Stimulated activated CD8-positive, alpha-beta memory T cell treated with anti-CD3 and anti-CD28 coated beads, Interleukin-4, amount 100 ng/mL, for 4 hours (primary cell): ENCODE data around the gene KCNH2.

Experiments used
- DNase-seq, 2 donors: peaks; one replicate each; pipeline ENCODE4 v3.0.0-alpha.2; 2020; ENCODE audit warnings: low read depth in 2 of 2, low spot score in 1 of 2

KCNH2 gene

DNA sequence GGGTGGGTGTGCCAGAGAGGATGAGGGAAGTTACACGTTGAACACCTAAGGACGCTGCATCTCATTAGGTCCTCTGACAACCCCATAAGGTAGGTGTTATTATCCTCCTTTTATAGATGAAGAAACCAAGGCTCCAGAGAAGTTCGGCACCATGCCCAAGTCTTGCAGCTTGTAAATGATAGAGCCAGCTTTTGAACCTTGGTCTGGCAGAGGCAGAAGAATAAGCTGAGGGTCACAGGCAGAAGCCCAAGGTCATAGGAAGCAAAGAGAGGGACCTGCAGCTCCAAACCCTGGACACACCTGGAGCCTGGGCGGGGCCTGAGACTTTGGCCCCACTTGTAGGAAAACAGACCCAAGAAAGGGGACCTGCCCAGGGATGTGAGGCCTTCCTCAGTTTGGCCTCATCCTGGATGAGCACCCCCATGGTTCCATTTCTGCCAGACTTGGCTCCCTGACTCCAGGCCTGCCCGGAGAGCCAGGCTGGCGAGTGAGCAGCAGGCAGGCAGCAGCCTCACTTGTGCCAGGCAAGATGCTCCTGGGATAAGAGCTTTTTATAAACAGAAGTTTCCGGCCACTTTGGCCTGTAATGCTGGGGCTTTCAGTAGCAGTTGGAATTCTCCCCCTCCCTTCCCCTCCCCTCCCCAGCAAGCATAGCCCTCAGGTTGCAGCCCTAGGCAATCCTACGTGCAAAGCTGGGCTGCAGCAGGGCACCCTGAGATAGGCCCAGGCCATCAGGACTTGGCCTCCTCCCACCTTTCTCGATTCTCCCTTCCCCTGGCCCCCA lies 2.4 kb downstream of the KCNH2 start:
- DNase-seq, result no peak

- peak; percentile 65 to 70 for DNase-seq
Measured at GRCh38 chr7:150974468-150975391, 3.4 kb downstream of the KCNH2 start.

DNA sequence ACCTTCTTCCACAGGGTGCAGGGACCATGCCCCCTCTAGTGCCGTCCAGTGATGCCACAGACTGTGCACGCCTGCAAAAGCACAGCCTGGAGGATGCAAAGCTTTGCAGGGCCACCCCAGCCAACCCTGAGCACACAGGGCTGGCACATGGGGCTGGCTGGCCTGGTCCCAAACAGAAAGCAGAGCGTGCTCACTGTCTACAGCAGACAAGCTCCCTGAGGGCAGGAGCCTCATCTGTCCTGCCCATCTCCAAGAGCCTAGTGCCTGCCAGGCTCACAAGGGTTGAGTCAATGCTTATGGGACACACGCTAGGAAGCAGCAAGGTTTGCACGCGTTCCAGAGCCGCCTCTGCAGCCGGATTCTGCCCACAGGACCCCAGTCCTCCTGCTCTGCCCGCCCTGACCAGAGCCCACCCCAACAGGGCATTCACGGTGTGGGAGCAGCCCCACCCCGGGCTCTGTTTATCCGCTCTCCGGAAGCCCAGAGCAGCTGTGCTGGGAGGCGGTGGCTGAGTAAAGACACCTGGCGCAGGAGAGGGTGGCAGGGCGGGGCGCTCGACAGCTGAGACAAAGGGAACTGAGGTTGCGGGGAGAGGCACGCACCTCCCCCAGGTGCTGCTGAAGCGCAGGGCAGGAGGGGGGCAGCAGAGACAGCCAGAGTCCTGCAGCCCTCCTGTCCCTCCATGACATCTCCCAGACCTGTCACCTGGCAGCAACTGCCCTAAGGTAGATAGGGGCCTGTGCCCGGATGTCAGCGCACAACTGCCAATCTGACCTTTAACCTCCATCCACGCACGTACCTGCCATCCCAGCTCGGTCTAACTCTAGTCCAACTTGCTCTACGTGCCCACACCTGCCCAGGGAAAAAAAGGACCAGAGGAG lies 4.3 kb downstream of the KCNH2 start:
- no peak for DNase-seq

DNA sequence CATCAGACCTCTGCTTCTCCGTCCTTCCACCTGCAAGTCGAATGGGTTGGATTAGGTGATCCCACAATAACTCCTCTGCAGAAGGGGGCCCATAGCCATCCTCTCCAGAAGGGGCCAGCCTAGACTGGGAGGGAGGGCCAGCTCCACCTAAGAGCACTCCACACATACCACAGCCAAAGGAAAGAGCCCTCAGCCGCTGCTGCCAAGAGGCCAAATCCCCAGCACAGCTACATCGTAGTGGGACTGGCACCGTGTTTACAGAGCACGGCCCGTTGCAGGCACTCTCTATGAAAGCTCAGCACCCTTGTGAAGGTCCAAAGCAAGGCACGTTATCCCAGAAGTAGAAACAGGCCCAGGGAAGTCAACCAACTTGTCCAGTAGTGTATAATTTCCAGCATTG lies 5.4 kb downstream of the KCNH2 start:
- no peak for DNase-seq

DNA sequence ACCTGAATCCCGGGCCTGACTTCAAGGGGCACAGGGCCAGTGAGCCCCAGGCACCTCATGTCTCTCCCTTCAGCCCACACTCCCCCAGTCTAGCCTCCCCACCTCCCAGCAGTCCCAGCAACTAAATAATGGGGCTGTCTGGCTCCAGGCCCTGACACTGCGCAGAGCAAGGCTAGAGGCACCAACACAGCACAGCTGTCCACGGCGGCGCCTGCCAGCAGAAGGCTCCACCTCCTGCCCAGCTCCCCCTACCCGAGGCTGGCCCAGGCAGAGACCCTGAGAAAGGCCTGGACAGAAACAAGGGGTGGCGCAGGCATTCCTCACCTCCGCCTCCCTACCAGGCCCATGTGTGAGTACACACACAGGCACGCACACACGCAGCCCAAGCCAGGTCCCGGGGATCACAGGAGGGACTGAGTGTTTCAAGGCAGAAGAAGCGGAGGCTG lies 6.1 kb downstream of the KCNH2 start:
- DNase-seq, result no peak

DNA sequence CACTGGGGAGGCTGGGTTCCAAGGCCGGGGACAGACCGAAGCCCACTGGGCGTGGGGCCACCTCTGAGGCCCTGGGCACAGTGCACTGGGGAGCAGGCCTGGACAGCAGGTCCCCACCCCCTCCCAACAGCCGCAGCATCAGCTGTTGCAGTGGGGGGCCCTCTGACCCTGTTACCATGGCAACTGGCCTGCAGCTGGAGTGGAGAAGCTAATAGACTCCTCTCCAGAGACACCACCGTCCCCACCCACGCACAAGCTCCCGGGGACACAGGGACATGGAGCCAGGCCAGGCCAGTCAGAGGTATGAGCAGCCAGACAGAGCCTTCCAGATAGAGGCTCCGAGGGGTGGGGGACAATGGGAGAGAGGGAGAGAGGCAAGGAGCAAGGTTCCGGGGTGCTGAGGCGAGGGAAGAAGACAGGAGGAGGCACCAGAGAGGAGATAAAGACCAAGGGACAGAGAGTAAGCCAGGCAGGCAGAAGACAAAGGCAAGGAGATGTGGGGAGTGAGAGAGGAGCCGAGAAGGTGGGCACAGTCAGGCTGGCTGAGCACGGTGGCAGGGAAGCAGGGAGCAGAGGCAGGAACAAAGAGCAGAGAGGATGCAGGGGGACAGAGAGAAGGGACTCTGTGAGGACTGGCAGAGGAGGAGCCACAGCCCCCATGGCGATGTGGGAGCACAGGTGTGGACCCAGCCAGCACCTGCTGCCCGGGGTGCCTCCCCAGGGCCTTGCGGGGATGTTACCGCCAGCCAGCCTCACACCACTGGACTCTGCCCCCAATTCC lies 6.7 kb downstream of the KCNH2 start:
- no peak for DNase-seq

DNA sequence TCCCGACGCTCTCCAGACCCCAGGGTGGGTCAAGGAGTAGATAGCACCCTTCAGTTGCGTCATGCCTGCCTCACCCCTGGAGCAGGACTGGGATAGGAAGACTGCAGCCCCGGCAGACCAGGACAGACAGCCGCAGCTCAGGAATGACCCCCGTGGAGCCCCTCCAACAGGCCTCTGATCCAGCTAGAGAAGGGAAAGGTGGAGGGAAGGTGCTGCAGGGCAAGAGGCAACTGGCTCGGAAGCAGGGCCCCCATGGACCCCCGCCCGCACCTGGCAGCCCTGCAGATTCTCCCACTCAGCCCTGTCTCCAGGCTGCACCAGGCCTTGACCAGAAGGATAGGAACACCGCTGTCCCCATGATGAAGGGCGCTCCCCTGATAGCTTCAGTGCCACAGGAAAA lies 7.7 kb downstream of the KCNH2 start:
- no peak for DNase-seq

- no peak for DNase-seq
Measured at GRCh38 chr7:150969475-150969874, 8.6 kb downstream of the KCNH2 start.

DNA sequence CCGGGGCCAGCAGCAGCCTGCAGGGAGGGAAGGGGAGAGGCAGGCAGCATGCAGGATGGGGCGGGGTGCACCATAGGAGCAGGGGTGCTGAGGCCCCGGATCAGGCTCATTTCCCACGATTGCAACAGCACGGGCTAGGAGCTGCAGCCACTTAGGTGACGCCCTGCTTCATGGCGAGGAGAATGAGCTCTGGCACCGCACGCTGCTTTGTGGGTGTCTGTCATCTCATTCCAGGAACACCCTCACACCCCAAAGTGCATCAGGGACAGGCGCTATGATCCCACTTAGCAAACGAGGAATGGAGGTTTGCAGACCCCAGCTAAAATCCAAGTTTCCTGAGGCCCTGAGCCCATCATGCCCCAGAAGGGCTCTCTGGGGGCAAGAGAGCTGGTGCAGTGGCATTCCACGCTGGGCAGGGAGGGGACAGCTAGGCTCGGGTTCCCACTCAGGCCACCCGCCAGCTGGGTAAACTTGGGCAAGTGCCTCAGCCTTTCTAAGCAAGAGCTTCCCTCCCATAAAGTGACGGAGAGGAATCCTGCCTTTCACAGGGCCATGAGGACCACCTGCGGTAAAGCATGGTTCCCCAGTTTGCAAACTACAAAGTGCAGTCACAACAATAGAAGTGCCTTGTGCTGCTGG lies 9.3 kb downstream of the KCNH2 start:
- DNase-seq, result no peak

DNA sequence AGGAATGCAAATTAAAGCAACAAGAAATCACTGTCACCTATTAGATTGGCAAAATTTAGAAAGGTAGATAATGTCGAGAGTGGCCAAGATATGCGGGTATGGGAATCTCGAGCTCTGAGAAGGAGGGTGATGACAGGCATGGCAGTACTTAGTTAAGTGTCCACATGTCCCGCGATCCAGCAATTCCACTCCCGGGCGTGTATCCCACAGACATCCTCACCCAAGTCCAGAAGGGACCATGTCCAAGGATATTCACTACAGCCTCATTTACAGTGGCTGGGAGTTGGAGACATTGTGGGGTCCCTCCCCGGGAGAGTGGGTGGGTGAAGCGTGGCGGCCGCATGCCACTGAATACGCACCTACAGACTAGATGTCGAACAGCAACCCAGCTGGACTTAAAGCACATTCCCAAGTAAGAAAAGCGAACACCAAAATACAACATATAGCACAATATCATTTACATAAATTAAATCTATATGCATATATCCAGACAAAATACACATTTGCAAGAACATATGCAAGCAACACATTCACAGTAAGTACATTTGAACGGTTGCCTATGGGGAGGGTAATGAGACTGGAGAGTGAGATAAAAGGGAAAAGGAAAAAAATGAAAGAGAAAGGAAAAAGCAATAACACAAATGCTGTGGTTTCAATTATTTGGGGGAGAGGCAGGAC lies 9.9 kb downstream of the KCNH2 start:
- DNase-seq, result no peak

DNA sequence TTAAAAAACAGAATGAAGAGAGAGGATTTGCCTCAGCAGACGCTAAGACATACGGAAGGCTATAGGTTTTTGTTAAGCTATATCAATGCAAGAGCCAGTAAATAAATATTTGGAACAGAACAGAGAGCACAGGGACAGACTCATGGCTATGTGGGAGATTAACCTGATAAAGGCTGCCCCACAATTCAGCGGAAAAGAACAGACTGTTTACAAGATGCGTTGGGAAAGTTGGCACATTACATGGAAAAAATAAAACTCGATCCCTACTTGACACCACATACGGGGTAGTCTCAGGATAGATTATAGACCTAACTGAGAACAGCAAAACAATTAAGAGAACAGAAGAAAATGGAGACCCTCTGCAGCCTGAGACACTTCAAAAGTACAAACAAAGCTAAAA lies 10.8 kb downstream of the KCNH2 start:
- no peak for DNase-seq

DNA sequence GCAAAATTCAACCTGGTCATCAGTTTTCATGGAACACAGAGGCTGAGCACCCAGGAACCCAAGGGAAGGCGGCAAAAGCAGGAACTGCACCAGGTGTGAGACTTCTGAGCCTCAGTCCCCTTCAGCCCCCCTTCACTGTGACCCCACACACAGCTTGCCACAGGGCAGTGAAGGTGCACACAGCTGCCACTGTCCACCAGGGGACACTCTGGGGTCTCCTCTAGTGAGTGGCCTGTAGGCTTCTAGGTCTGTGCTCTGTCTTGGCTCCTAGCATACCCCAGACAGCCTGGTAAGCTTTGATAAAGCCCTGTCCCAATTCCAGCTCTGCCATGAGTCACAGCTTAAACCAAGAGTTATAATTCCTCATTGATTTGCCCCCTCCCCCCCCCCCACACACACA lies 12.1 kb downstream of the KCNH2 start:
- DNase-seq, result no peak

- no peak for DNase-seq
Measured at GRCh38 chr7:150965273-150965830, 12.8 kb downstream of the KCNH2 start.

GRCh38 chr7:150964593-150965111 lies 13.5 kb downstream of the KCNH2 start:
- no peak for DNase-seq

DNA sequence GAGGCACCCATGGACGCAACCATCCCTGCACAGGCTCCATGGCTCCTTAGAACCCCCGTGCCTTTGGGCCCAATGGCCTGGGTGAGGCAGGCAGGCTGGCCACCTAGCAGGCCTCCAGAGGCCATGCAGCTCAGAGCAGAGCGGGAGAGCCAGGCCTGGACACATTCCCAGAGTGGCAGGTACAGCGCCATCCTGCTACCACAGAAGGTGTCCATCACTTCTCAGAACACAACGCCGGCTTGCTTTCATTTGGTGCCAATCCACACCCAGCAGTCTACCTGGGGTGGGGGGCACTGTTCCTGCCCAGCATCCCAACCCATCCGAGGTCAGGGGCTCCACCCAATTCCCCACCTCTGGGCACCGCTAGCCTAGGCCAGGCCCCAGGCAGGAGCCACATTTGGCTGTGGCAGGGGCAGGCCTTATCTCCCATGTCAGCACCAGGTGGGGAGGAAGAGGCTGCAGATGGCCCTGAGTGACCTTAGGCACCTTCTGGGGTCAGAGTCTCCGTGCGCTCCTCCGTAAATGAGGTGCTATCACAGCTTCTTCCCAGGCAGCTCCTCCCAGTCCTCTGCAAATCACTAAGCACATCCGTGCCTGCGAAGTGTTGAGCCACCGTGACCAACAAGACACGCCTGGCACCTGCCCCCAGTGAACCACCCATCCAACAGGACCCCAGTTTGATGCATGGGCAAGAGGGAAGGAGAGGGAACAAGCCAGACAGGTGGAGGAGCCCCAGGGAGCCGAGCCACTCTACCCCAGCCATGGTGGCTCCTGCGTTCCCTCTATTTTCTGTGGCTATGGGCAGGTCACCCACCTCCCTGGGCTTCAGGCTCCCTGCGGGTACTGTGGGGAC lies 14.2 kb downstream of the KCNH2 start:
- no peak for DNase-seq

GRCh38 chr7:150962553-150963399 lies 15.3 kb downstream of the KCNH2 start:
- DNase-seq, result peak in 1 of 2 donors; percentile 29

- no peak for DNase-seq
Measured at GRCh38 chr7:150962290-150962552, 15.9 kb downstream of the KCNH2 start.
